Nephron (organoid): ENCODE measurements around the gene ITGA7.

Experiments
- H3K27ac Mint-ChIP-seq, 3 experiments: 2 replicates each; pipeline ENCODE4 v1.8.0; 2020; ENCODE audit warnings: mixed read lengths in 3 of 3, mild to moderate bottlenecking in 2 of 3, moderate library complexity in 1 of 3
- H3K27me3 Mint-ChIP-seq: 2 replicates; pipeline ENCODE4 v1.8.0; 2021; ENCODE audit warnings: low read depth, mild to moderate bottlenecking, moderate library complexity, mixed read lengths
- H3K36me3 Mint-ChIP-seq: 2 replicates; pipeline ENCODE4 v1.8.0; 2020; ENCODE audit warnings: low read depth, mixed read lengths
- H3K4me1 Mint-ChIP-seq: 2 replicates; pipeline ENCODE4 v1.8.0; 2020; ENCODE audit warnings: mixed read lengths
- H3K4me3 Mint-ChIP-seq, 3 experiments: 2 replicates each; pipeline ENCODE4 v1.8.0; 2020; ENCODE audit warnings: mild to moderate bottlenecking in 3 of 3, mixed read lengths in 3 of 3, moderate library complexity in 2 of 3
- H3K9me3 Mint-ChIP-seq: 2 replicates; pipeline ENCODE4 v1.8.0; 2020; ENCODE audit warnings: mixed read lengths
- CTCF ChIP-seq, 3 experiments: fragments of 200-600 bp; sonication (generic); IDR thresholded peaks; one replicate each; pipeline ENCODE4 v1.5.0; 2021; ENCODE audit warnings: antibody characterized with exemption in 3 of 3; ENCODE audit not compliant: unreplicated experiment in 3 of 3

ITGA7 gene

GRCh38 chr12:55666508-55666907 is 41.2 kb downstream of the ITGA7 start:
- Mint-ChIP-seq H3K4me3 (no peak overlapping the region), H3K36me3 (no peaks in the 10 kb centered on the region), H3K9me3 (no peaks in the 10 kb centered on the region)

GRCh38 chr12:55664826-55665225 is 42.9 kb downstream of the ITGA7 start:
- H3K27me3 Mint-ChIP-seq, result peaks cover 4% of the 10 kb centered on the region
- H3K4me1 Mint-ChIP-seq, result no peaks in the 10 kb centered on the region
- no peak overlapping the region for H3K27ac Mint-ChIP-seq
- no peaks in the 10 kb centered on the region for H3K9me3 Mint-ChIP-seq
- no peak for TF ChIP-seq CTCF (IDR thresholded peaks at IDR 0.05; ENCODE audit: unreplicated experiment in 3 of 3)
- no peak overlapping the region for H3K4me3 Mint-ChIP-seq
- no peaks in the 10 kb centered on the region for H3K36me3 Mint-ChIP-seq

More at GRCh38 chr12:55666508-55666907, 41.2 kb downstream of the ITGA7 start:
- H3K27ac Mint-ChIP-seq, result no peak overlapping the region
- H3K4me1 Mint-ChIP-seq, result no peaks in the 10 kb centered on the region
- H3K27me3 Mint-ChIP-seq, result peaks cover 4% of the 10 kb centered on the region
- no peak for TF ChIP-seq CTCF (IDR thresholded peaks at IDR 0.05; ENCODE audit: unreplicated experiment in 3 of 3)

- no peak for TF ChIP-seq CTCF (IDR thresholded peaks at IDR 0.05; ENCODE audit: unreplicated experiment in 3 of 3)
These were observed 44.3 kb downstream of the ITGA7 start for GRCh38 chr12:55663391-55663790.

GRCh38 chr12:55659486-55660385 is 48.0 kb downstream of the ITGA7 start:
- Mint-ChIP-seq H3K9me3 (no peaks in the 10 kb centered on the region), H3K27me3 (peaks cover 13% of the 10 kb centered on the region), H3K4me1 (peaks cover 9% of the 10 kb centered on the region), H3K27ac (peak overlapping the region; percentile 5 to 95 (median 77)), H3K36me3 (no peaks in the 10 kb centered on the region), H3K4me3 (no peak overlapping the region)
- TF ChIP-seq CTCF (IDR thresholded peaks at IDR 0.05; ENCODE audit: unreplicated experiment in 3 of 3), result peak; percentile 44 to 49 (median 48)

More at GRCh38 chr12:55663391-55663790, 44.3 kb downstream of the ITGA7 start:
- Mint-ChIP-seq H3K9me3 (no peaks in the 10 kb centered on the region), H3K36me3 (no peaks in the 10 kb centered on the region), H3K4me1 (peaks cover 8% of the 10 kb centered on the region), H3K27me3 (peaks cover 9% of the 10 kb centered on the region), H3K4me3 (no peak overlapping the region), H3K27ac (no peak overlapping the region)

GRCh38 chr12:55658635-55659391 is 48.9 kb downstream of the ITGA7 start:
- Mint-ChIP-seq H3K36me3 (no peaks in the 10 kb centered on the region), H3K27ac (peak overlapping the region; percentile 77 to 95 (median 87)), H3K4me3 (no peak overlapping the region), H3K4me1 (peaks cover 9% of the 10 kb centered on the region), H3K27me3 (peaks cover 14% of the 10 kb centered on the region), H3K9me3 (no peaks in the 10 kb centered on the region)
- no peak for TF ChIP-seq CTCF (IDR thresholded peaks at IDR 0.05; ENCODE audit: unreplicated experiment in 3 of 3)
